Smooth muscle cell (in vitro differentiated cells): ENCODE data around the gene TMEM131L. TPM values are rescaled to one million over a fixed set of nuclear protein-coding genes. Genes with fewer than 3 reads are reported as not detected.

Source experiments
- DNase-seq: peaks from one replicate; lab custom pipeline; 2025; ENCODE audit not compliant: unreplicated experiment; lab: John Stamatoyannopoulos, UW
- H2AFZ ChIP-seq: fragments of 200-600 bp; sonication (generic); 2 replicates; pipeline ENCODE4 v1.6.0; 2016; ENCODE audit warnings: antibody characterized with exemption, low read depth, mild to moderate bottlenecking
- H3F3A ChIP-seq: fragments of 200-600 bp; sonication (generic); 2 replicates; pipeline ENCODE4 v1.6.0; 2017; ENCODE audit warnings: antibody characterized with exemption, low read depth
- H3K27ac ChIP-seq: fragments of 200-600 bp; sonication (generic); 2 replicates; pipeline ENCODE4 v1.5.1; 2016; ENCODE audit warnings: low read depth, mild to moderate bottlenecking
- H3K27me3 ChIP-seq: fragments of 200-600 bp; sonication (generic); 2 replicates; pipeline ENCODE4 v1.6.1; 2016; ENCODE audit warnings: low read depth, mild to moderate bottlenecking
- H3K36me3 ChIP-seq: fragments of 200-600 bp; sonication (generic); 2 replicates; pipeline ENCODE4 v1.5.1; 2016; ENCODE audit warnings: low read depth
- H3K4me1 ChIP-seq: fragments of 200-600 bp; sonication (generic); 2 replicates; pipeline ENCODE4 v1.5.1; 2016; ENCODE audit warnings: low read depth
- H3K4me2 ChIP-seq: fragments of 200-600 bp; sonication (generic); 2 replicates; pipeline ENCODE4 v1.6.0; 2016; ENCODE audit warnings: mild to moderate bottlenecking
- H3K4me3 ChIP-seq: fragments of 200-600 bp; sonication (generic); 2 replicates; pipeline ENCODE4 v1.5.1; 2016; ENCODE audit warnings: mild to moderate bottlenecking
- H3K79me2 ChIP-seq: fragments of 200-600 bp; sonication (generic); 2 replicates; pipeline ENCODE4 v1.6.0; 2016; ENCODE audit warnings: low read depth, mild to moderate bottlenecking
- H3K9ac ChIP-seq: fragments of 200-600 bp; sonication (generic); 2 replicates; pipeline ENCODE4 v1.6.0; 2016; ENCODE audit warnings: low read depth
- H3K9me3 ChIP-seq: fragments of 200-600 bp; sonication (generic); replicated peaks from 2 replicates; pipeline ENCODE4 v1.5.1; 2016; ENCODE audit warnings: low read depth
- H4K20me1 ChIP-seq: fragments of 200-600 bp; sonication (generic); 2 replicates; pipeline ENCODE4 v1.6.0; 2016; ENCODE audit warnings: low read depth
- WGBS: methylation state at CpG from one replicate; pipeline ENCODE4 v1.1.7; 2016; ENCODE audit warnings: low lambda C conversion rate; 5-methylcytosine and 5-hydroxymethylcytosine counted together
- polyA plus RNA-seq: library from polyadenylated mRNA; unstranded; fragments of >200 nt; fragmentation: Nextera tagmentation; extraction: Ambion mirVana; gene quantifications from 2 replicates; pipeline ENCODE4 v1.2.1, GENCODE V29; 2016
- total RNA-seq: library from RNA; depleted of rRNA; stranded (reverse); fragments of >200 nt; gene quantifications from 2 replicates; pipeline ENCODE4 v1.2.3, GENCODE V29; 2014
- TF ChIP-seq, protein P1 (sequence below): fragments of 200-600 bp; sonication (generic); IDR thresholded peaks from 2 replicates; pipeline ENCODE4 v1.5.1; 2017; ENCODE audit warnings: borderline replicate concordance, mild to moderate bottlenecking, antibody characterized with exemption; ENCODE audit not compliant: insufficient read depth, poor library complexity, severe bottlenecking

TMEM131L gene
- total and polyA plus RNA-seq, 2 experiments from 2014 or later, result 4.3 to 6.7 TPM

DNA sequence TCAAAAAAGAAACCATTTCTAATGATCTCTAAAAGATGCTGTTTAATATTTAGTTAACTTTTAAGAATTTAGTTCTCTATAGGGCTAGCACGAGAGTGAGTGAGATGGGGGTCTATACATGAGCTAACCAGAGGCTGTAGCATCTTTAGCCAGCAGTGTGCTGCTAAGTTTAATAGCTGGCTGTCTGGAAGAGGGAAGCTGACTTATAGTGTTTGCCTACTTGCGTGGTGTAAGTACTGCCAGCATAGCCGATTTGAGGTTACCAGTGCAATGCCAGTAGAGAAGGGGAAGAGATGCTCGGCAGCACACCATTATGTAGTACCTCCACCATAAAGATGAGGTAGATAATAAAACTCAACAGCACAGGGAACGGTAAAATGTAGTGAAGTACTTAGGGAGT is 47.1 kb upstream of the TMEM131L start:
- DNase-seq, result no peak
- WGBS, result 80% methylated on average over 5 of the region's 5 CpGs
- H2AFZ ChIP-seq, result no peak overlapping the region

DNA sequence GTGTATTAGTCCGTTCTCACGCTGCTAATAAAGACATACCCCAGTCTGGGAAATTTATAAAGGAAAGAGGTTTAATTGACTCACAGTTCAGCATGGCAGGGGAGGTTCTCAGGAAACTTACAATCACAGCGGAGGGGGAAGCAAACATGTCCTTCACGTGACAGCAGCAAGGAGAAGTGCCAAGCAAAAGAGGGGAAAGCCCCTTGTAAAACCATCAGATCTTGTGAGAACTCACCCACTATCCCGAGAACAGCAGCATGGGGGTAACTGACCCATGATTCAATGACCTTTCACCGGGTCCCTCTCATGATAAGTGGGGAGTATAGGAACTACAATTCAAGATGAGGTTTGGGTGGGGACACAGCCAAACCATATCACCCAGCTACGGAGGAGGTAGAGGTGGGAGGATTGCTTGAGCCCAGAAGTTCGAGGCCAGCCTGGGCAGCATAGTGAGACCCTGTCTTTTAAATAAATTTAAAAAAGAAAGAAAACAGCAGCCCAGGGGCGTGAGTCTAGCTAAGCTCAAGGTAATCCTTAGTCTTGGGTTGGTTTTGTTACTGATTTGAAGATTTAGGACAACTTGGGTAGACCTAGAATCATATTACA is 46.4 kb upstream of the TMEM131L start:
- H3F3A ChIP-seq, result no peaks in the 10 kb centered on the region
- H2AFZ ChIP-seq, result no peak overlapping the region
- H3K4me2 ChIP-seq, result no peak overlapping the region
- 91% methylated on average over 9 of the region's 9 CpGs for WGBS
- no peaks in the 10 kb centered on the region for H3K36me3 ChIP-seq
- H3K79me2 ChIP-seq, result no peaks in the 10 kb centered on the region
- H3K27me3 ChIP-seq, result no peaks in the 10 kb centered on the region
- TF ChIP-seq, protein P1, sequence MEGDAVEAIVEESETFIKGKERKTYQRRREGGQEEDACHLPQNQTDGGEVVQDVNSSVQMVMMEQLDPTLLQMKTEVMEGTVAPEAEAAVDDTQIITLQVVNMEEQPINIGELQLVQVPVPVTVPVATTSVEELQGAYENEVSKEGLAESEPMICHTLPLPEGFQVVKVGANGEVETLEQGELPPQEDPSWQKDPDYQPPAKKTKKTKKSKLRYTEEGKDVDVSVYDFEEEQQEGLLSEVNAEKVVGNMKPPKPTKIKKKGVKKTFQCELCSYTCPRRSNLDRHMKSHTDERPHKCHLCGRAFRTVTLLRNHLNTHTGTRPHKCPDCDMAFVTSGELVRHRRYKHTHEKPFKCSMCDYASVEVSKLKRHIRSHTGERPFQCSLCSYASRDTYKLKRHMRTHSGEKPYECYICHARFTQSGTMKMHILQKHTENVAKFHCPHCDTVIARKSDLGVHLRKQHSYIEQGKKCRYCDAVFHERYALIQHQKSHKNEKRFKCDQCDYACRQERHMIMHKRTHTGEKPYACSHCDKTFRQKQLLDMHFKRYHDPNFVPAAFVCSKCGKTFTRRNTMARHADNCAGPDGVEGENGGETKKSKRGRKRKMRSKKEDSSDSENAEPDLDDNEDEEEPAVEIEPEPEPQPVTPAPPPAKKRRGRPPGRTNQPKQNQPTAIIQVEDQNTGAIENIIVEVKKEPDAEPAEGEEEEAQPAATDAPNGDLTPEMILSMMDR, result no peak
- no peak overlapping the region for H3K27ac ChIP-seq
- H3K9me3 ChIP-seq, result no peaks in the 10 kb centered on the region
- peaks cover 7% of the 10 kb centered on the region for H3K4me1 ChIP-seq
- H3K4me3 ChIP-seq, result no peak overlapping the region
- no peak for DNase-seq
- no peak overlapping the region for H3K9ac ChIP-seq
- no peaks in the 10 kb centered on the region for H4K20me1 ChIP-seq

More for the DNA sequence above, 47.1 kb upstream of the TMEM131L start:
- Histone ChIP-seq H3K9ac (no peak overlapping the region), H3K4me2 (no peak overlapping the region), H4K20me1 (no peaks in the 10 kb centered on the region), H3K27ac (no peak overlapping the region), H3K36me3 (no peaks in the 10 kb centered on the region), H3K9me3 (no peaks in the 10 kb centered on the region), H3K27me3 (no peaks in the 10 kb centered on the region), H3K79me2 (no peaks in the 10 kb centered on the region), H3K4me1 (peaks cover 7% of the 10 kb centered on the region), H3K4me3 (no peak overlapping the region), H3F3A (no peaks in the 10 kb centered on the region)
- TF ChIP-seq, protein P1, result no peak

DNA sequence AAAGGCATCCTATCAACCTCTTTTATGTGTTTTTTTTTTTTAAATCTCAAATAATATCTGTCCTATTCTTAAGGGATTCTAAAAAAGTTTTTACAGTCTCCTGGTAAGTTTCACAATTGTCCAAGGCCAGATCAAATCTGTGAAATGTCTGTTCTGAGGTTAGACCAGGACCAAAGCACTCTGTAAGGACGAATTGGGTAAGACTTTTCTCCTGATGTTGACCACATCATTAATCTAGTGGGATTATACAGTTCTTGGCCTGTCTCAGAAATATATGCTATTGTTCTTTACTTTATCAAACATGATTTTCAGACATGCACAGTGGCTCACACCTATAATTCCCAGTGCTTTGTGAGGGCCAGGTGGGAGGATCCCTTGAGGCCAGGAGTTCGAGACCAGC is 45.8 kb upstream of the TMEM131L start:
- Histone ChIP-seq H3F3A (no peaks in the 10 kb centered on the region), H3K79me2 (no peaks in the 10 kb centered on the region), H3K9ac (no peak overlapping the region), H3K4me3 (no peak overlapping the region), H3K27ac (no peak overlapping the region), H2AFZ (no peak overlapping the region), H4K20me1 (no peaks in the 10 kb centered on the region), H3K4me2 (no peak overlapping the region), H3K9me3 (no peaks in the 10 kb centered on the region), H3K27me3 (no peaks in the 10 kb centered on the region), H3K36me3 (no peaks in the 10 kb centered on the region), H3K4me1 (peaks cover 7% of the 10 kb centered on the region)
- WGBS, result 72% methylated on average over 2 of the region's 2 CpGs
- no peak for DNase-seq
- TF ChIP-seq, protein P1, result no peak

DNA sequence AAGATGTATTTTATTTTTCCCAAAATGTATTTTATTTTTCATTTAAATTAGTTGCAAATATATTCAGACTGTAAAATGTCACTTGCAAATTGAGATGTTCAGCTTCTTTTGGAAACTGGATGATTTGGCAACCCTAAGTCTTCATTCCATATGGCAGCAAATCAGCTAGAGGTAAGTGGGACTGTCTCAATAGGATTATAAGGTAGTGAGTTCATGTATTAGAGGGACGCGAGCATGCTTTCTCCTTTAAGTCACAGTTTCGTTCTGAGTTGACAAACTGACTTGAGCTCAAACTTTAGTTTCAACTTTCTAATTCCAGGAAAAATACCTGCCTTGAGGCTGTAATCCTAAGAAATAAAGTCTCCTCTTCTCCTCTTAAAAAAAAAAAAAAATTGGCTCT is 44.2 kb upstream of the TMEM131L start:
- Histone ChIP-seq H3K9me3 (no peaks in the 10 kb centered on the region), H3K27ac (no peak overlapping the region), H3K9ac (no peak overlapping the region), H3F3A (no peaks in the 10 kb centered on the region), H3K27me3 (no peaks in the 10 kb centered on the region), H3K79me2 (no peaks in the 10 kb centered on the region), H3K4me1 (peaks cover 7% of the 10 kb centered on the region), H3K36me3 (no peaks in the 10 kb centered on the region), H3K4me2 (no peak overlapping the region), H4K20me1 (no peaks in the 10 kb centered on the region), H3K4me3 (no peak overlapping the region), H2AFZ (no peak overlapping the region)
- TF ChIP-seq, protein P1, result no peak
- 97% methylated on average over 3 of the region's 3 CpGs for WGBS
- DNase-seq, result no peak
